Peyer's patch (tissue), 4 donors: ENCODE measurements around the gene HDHD5.

Experiments used
- POLR2A ChIP-seq, 2 donors: fragments of 450-650 bp; IDR thresholded peaks; one replicate each; pipeline ENCODE4 v1.5.1; 2017; ENCODE audit warnings: antibody characterized with exemption in 2 of 2, mild to moderate bottlenecking in 2 of 2, moderate library complexity in 2 of 2
- TF ChIP-seq, protein P1 (sequence below), 6 experiments: fragments of 450-650 bp in 4 of 6; fragments of 200-600 bp in 2 of 6; sonication (generic) in 1 of 6; IDR thresholded peaks; one replicate each; pipeline ENCODE4 v1.5.1; 2017 to 2019; ENCODE audit warnings: antibody characterized with exemption in 6 of 6, mild to moderate bottlenecking in 3 of 6, moderate library complexity in 1 of 6

DNA sequence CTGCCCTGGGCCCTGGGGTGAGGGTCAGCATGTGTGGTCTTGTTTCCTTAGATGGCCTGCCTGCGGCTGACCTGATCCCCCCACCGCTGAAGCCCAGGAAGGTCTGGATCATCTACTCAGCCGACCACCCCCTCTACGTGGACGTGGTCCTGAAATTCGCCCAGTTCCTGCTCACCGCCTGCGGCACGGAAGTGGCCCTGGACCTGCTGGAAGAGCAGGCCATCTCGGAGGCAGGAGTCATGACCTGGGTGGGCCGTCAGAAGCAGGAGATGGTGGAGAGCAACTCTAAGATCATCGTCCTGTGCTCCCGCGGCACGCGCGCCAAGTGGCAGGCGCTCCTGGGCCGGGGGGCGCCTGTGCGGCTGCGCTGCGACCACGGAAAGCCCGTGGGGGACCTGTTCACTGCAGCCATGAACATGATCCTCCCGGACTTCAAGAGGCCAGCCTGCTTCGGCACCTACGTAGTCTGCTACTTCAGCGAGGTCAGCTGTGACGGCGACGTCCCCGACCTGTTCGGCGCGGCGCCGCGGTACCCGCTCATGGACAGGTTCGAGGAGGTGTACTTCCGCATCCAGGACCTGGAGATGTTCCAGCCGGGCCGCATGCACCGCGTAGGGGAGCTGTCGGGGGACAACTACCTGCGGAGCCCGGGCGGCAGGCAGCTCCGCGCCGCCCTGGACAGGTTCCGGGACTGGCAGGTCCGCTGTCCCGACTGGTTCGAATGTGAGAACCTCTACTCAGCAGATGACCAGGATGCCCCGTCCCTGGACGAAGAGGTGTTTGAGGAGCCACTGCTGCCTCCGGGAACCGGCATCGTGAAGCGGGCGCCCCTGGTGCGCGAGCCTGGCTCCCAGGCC is 50.6 kb downstream of the HDHD5 start:
- TF ChIP-seq, protein P1, sequence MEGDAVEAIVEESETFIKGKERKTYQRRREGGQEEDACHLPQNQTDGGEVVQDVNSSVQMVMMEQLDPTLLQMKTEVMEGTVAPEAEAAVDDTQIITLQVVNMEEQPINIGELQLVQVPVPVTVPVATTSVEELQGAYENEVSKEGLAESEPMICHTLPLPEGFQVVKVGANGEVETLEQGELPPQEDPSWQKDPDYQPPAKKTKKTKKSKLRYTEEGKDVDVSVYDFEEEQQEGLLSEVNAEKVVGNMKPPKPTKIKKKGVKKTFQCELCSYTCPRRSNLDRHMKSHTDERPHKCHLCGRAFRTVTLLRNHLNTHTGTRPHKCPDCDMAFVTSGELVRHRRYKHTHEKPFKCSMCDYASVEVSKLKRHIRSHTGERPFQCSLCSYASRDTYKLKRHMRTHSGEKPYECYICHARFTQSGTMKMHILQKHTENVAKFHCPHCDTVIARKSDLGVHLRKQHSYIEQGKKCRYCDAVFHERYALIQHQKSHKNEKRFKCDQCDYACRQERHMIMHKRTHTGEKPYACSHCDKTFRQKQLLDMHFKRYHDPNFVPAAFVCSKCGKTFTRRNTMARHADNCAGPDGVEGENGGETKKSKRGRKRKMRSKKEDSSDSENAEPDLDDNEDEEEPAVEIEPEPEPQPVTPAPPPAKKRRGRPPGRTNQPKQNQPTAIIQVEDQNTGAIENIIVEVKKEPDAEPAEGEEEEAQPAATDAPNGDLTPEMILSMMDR (IDR thresholded peaks at IDR 0.05) = no peak
- TF ChIP-seq POLR2A (IDR thresholded peaks at IDR 0.05) = no peak
